Activated CD8-positive, alpha-beta T cell treated with anti-CD3 and anti-CD28 coated beads for 36 hours (primary cell): ENCODE results near the gene HHIPL1. TPM values are rescaled to one million over a fixed set of nuclear protein-coding genes. Genes with fewer than 3 reads are reported as not detected.

ENCODE experiments used
- ATAC-seq: fragments of 200-7000 bp; cut with Tn5 transposase; one replicate; pipeline ENCODE4 v1.10.0; 2021; ENCODE audit warnings: mild to moderate bottlenecking, moderate library complexity
- CTCF ChIA-PET: fragments of 350-600 bp; sonication (Branson Sonifier 250); formaldehyde crosslinking; loops from one replicate; lab custom pipeline; 2021; ENCODE audit warnings: antibody characterized with exemption; lab: Charles Lee
- POLR2A ChIA-PET: fragments of 350-600 bp; sonication (Branson Sonifier 250); formaldehyde crosslinking; loops from one replicate; lab custom pipeline; 2021; ENCODE audit warnings: antibody characterized with exemption; lab: Charles Lee
- DNase-seq: peaks from one replicate; pipeline ENCODE4 v3.0.0-alpha.2; 2020
- H3K27ac Mint-ChIP-seq: one replicate; pipeline ENCODE4 v1.8.0; 2021; ENCODE audit warnings: mild to moderate bottlenecking, mixed read lengths
- H3K27me3 Mint-ChIP-seq: one replicate; pipeline ENCODE4 v1.8.0; 2021; ENCODE audit warnings: mixed read lengths
- H3K36me3 Mint-ChIP-seq: one replicate; pipeline ENCODE4 v1.8.0; 2021; ENCODE audit warnings: low read depth, mixed read lengths
- H3K4me1 Mint-ChIP-seq: one replicate; pipeline ENCODE4 v1.8.0; 2021; ENCODE audit warnings: low read depth, mixed read lengths
- H3K4me3 Mint-ChIP-seq: one replicate; pipeline ENCODE4 v1.8.0; 2021; ENCODE audit warnings: mild to moderate bottlenecking, moderate library complexity, mixed read lengths
- H3K9me3 Mint-ChIP-seq: one replicate; pipeline ENCODE4 v1.8.0; 2021; ENCODE audit warnings: mixed read lengths
- intact Hi-C: fragments of 100-400 bp; cut with micrococcal nuclease; formaldehyde crosslinking; loops from one replicate; pipeline ENCODE4 v1.10.0; 2022
- total RNA-seq, 2 experiments: library from RNA; stranded (reverse); gene quantifications; one replicate each; pipeline ENCODE4 v1.2.3, GENCODE V29; 2021
- TF ChIP-seq, protein P1 (sequence below): fragments of 200-600 bp; IDR thresholded peaks from one replicate; pipeline ENCODE4 v1.8.0; 2022; ENCODE audit warnings: antibody characterized with exemption, mild to moderate bottlenecking

HHIPL1 gene
- total RNA-seq, 2 experiments from 2014 or later = 0.05 to 0.07 TPM

DNA sequence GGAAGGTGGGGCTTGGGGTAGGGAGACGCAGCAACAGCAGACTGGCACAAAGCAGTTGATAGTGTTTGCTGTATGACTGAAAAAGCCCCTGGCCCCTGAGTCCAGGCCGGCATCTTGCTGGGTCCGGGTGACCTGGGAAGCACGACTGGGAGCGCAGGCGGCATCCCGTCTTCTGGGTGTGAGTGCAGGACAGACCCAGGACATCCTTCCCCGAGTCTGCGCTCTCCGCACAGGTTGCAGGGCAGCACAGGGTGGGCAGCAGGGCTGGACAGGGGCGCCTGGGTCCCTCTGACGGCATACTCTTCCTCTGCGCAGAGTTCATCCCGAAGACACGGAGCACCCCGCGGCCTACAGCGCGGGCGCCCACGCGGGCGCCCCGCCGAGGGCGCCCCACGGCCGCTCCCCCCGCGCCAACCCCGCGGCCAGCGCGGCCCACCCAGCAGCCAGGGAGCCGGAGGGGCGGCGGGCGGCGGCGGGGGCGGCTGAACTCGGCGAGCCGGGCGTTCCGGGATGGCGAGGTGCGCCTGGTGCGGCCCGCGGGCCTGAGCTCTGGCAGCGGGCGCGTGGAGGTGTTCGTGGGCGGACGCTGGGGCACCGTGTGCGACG is 29.9 kb downstream of the HHIPL1 start:
- Mint-ChIP-seq H3K36me3 (no peaks in the 10 kb centered on the region), H3K9me3 (peaks cover 9% of the 10 kb centered on the region), H3K4me1 (peaks cover 12% of the 10 kb centered on the region), H3K27ac (no peak overlapping the region), H3K4me3 (no peak overlapping the region), H3K27me3 (peaks cover 6% of the 10 kb centered on the region)
- TF ChIP-seq, protein P1, sequence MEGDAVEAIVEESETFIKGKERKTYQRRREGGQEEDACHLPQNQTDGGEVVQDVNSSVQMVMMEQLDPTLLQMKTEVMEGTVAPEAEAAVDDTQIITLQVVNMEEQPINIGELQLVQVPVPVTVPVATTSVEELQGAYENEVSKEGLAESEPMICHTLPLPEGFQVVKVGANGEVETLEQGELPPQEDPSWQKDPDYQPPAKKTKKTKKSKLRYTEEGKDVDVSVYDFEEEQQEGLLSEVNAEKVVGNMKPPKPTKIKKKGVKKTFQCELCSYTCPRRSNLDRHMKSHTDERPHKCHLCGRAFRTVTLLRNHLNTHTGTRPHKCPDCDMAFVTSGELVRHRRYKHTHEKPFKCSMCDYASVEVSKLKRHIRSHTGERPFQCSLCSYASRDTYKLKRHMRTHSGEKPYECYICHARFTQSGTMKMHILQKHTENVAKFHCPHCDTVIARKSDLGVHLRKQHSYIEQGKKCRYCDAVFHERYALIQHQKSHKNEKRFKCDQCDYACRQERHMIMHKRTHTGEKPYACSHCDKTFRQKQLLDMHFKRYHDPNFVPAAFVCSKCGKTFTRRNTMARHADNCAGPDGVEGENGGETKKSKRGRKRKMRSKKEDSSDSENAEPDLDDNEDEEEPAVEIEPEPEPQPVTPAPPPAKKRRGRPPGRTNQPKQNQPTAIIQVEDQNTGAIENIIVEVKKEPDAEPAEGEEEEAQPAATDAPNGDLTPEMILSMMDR = no peak
- POLR2A ChIA-PET = interaction anchor here (1.2 kb wide), 1 partner anchor 8 kb away, joined by 4 read pairs; no protein-coding TSS in a partner anchor
- no peak for DNase-seq
- no peak for ATAC-seq
- CTCF ChIA-PET = interaction anchor here (1.0 kb wide), 1 partner anchor 15 kb away, joined by 3 read pairs; no protein-coding TSS in a partner anchor
- intact Hi-C loops = no loop called here

DNA sequence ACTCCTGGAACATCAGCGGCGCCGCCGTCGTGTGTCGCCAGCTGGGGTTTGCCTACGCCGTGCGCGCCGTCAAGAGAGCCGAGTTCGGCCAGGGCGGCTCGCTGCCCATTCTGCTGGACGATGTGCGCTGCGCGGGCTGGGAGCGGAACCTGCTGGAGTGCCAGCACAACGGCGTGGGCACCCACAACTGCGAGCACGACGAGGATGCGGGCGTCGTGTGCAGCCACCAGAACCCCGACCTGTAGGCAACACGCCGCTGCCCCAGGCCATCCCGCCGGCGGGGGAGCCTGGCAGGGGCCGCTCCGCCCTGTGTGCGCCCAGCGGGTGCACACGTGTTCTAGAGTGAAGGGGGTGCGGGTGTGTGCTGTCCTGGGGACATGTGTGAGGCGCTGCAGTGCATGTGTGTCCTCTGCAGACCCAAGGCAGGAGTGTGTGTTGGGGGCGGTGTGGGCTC is 30.5 kb downstream of the HHIPL1 start:
- H3K27me3 Mint-ChIP-seq = peaks cover 6% of the 10 kb centered on the region
- DNase-seq (no peak), ATAC-seq (no peak)
- TF ChIP-seq, protein P1 = no peak
- H3K27ac Mint-ChIP-seq = no peak overlapping the region
- peaks cover 9% of the 10 kb centered on the region for H3K9me3 Mint-ChIP-seq
- CTCF ChIA-PET = interaction anchor here (1.0 kb wide), 1 partner anchor 14 kb away, joined by 3 read pairs; no protein-coding TSS in a partner anchor
- peaks cover 12% of the 10 kb centered on the region for H3K4me1 Mint-ChIP-seq
- POLR2A ChIA-PET = no interaction called here
- intact Hi-C loops = no loop called here
- no peaks in the 10 kb centered on the region for H3K36me3 Mint-ChIP-seq
- H3K4me3 Mint-ChIP-seq = no peak overlapping the region

DNA sequence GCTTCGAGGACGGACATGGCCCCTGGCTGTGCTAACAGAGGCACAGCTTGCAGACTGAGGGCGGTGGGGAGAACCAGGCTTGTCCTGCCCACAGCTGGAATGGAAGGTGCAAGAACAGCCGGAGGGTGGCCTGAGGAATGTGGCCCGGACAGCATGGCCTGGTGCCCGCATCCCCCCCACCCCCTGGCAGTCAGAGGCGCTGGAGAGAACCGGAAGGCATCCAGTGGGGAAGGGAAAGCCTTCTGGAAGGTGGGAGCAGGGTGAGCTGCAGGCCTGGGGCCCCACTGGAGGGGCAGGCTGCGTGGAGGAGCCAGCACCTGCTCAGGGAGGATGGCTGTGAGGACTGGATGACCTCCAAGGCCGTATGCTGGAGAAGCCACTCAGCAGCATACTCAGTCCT is 31.0 kb downstream of the HHIPL1 start:
- no peak overlapping the region for H3K27ac Mint-ChIP-seq
- no peak for ATAC-seq

DNA sequence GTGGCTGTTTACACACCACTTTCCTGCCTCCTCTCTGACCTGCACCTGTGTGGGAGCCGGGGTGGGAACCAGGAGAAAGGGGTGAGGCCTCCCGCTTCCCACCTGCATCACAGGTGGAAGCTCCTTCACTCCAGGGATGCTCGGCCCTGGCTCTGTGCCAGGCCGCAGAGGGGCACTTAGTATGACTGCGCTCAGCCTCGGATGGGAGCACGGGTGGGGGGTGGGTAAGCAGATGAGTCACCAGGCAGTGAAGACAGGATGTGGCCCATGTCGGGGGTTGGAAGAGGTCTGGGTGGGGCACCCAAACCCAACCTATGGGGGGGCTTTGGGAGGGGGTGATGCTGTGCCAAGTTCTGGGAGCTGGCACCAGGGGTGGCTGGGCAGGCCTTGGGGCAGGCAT is 31.7 kb downstream of the HHIPL1 start:
- Mint-ChIP-seq H3K36me3 (no peaks in the 10 kb centered on the region), H3K27ac (no peak overlapping the region), H3K4me1 (peaks cover 12% of the 10 kb centered on the region), H3K27me3 (peaks cover 3% of the 10 kb centered on the region), H3K4me3 (no peak overlapping the region), H3K9me3 (peaks cover 9% of the 10 kb centered on the region)
- intact Hi-C loops = no loop called here
- TF ChIP-seq, protein P1 = no peak
- DNase-seq = no peak
- ChIA-PET CTCF (interaction anchor here (1.1 kb wide), 1 partner anchor 12 kb away, joined by 6 read pairs; no protein-coding TSS in a partner anchor), POLR2A (no interaction called here)
- ATAC-seq = no peak

More for the DNA sequence above, 31.0 kb downstream of the HHIPL1 start:
- intact Hi-C loops = no loop called here
- no peaks in the 10 kb centered on the region for H3K36me3 Mint-ChIP-seq
- CTCF ChIA-PET = no interaction called here
- POLR2A ChIA-PET = no interaction called here
- TF ChIP-seq, protein P1 = no peak
- DNase-seq = no peak
- no peak overlapping the region for H3K4me3 Mint-ChIP-seq
- H3K4me1 Mint-ChIP-seq = peaks cover 12% of the 10 kb centered on the region
- H3K27me3 Mint-ChIP-seq = peaks cover 3% of the 10 kb centered on the region
- peaks cover 9% of the 10 kb centered on the region for H3K9me3 Mint-ChIP-seq
